Measurements from ENCODE around the gene KY. TPM values are rescaled to one million over a fixed set of nuclear protein-coding genes. Genes with fewer than 3 reads are reported as not detected.

The KY gene
- total and polyA plus RNA-seq, 2 donors (not counting 1 experiment from before 2014, with no cell fraction given): not detected

DNA sequence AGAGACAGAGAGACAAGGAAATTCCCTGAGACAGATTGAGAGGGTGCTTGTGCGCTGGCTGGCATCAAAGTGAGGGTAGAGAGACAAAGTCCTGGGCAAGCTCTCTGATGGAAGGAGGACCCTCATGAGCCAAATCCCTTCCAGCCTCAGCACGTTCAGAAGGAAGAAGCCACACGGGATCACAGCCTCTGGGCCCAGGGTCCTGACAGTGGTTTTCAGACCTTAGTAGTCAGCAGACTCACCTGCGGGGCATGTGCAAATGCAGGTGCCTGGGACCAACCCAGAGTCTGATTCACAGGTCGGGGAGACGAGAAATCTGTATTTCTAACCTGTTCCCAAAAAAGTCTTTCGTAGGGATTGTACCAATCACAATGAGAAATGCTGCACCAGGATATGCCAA is 15.2 kb upstream of the KY start:
- POLR2A ChIA-PET: no interaction called here
- Histone ChIP-seq H3K4me3 (ENCODE audit: control extremely low read depth in 1 of 5, extremely low read depth in 1 of 5, insufficient read depth in 1 of 5, low read depth in 2 of 5, low read length in 4 of 5) (no peak overlapping the region), H3K79me2 (ENCODE audit: control insufficient read depth, insufficient read depth, low read length) (no peaks in the 10 kb centered on the region), H4K20me1 (ENCODE audit: control insufficient read depth, insufficient read depth, low read length, poor library complexity, severe bottlenecking) (no peaks in the 10 kb centered on the region), H3K36me3 (replicated peaks in 1 of 2; ENCODE audit: control extremely low read depth in 1 of 2, control insufficient read depth in 1 of 2, extremely low read depth in 1 of 2, insufficient read depth in 2 of 2, low read length in 1 of 2) (no peaks in the 10 kb centered on the region), H3K4me2 (replicated peaks; ENCODE audit: low read depth, low read length, poor library complexity, severe bottlenecking) (no peak overlapping the region), H3K27me3 (replicated peaks in 1 of 4; ENCODE audit: control extremely low read depth in 1 of 4, control insufficient read depth in 3 of 4, insufficient read depth in 4 of 4, low read length in 3 of 4) (no peaks in the 10 kb centered on the region), H3K27ac (ENCODE audit: low read length in 2 of 2) (no peak overlapping the region), H2AFZ (ENCODE audit: insufficient read depth, low read depth, low read length, poor library complexity, severe bottlenecking) (no peak overlapping the region), H3K9me3 (ENCODE audit: control extremely low read depth in 1 of 3, control insufficient read depth in 2 of 3, insufficient read depth in 1 of 3, low read length in 2 of 3) (peaks cover 0 to 13% (median 0%) of the 10 kb centered on the region in 3 donors), H3K4me1 (ENCODE audit: control insufficient read depth in 2 of 2, insufficient read depth in 2 of 2, low read length in 2 of 2) (no peaks in the 10 kb centered on the region), H3K9ac (ENCODE audit: low read length) (no peak overlapping the region)
- no peak for DNase-seq
- no peak for TF ChIP-seq EZH2 (IDR thresholded peaks at IDR 0.05; ENCODE audit: borderline replicate concordance, insufficient read depth, low read depth, low read length, poor library complexity, severe bottlenecking)
- TF ChIP-seq, protein P1, sequence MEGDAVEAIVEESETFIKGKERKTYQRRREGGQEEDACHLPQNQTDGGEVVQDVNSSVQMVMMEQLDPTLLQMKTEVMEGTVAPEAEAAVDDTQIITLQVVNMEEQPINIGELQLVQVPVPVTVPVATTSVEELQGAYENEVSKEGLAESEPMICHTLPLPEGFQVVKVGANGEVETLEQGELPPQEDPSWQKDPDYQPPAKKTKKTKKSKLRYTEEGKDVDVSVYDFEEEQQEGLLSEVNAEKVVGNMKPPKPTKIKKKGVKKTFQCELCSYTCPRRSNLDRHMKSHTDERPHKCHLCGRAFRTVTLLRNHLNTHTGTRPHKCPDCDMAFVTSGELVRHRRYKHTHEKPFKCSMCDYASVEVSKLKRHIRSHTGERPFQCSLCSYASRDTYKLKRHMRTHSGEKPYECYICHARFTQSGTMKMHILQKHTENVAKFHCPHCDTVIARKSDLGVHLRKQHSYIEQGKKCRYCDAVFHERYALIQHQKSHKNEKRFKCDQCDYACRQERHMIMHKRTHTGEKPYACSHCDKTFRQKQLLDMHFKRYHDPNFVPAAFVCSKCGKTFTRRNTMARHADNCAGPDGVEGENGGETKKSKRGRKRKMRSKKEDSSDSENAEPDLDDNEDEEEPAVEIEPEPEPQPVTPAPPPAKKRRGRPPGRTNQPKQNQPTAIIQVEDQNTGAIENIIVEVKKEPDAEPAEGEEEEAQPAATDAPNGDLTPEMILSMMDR (IDR thresholded peaks at IDR 0.05): no peak
- no peak overlapping the region for H3K27ac Mint-ChIP-seq
- no peak for ATAC-seq (ENCODE audit: low read depth)
- H3K9me3 Mint-ChIP-seq (ENCODE audit: insufficient read depth): peaks cover 7% of the 10 kb centered on the region
- peaks cover 13% of the 10 kb centered on the region for H3K27me3 Mint-ChIP-seq
- WGBS (ENCODE audit: insufficient coverage): 93% methylated on average over 7 of the region's 7 CpGs
- no peak overlapping the region for H3K4me3 Mint-ChIP-seq
- intact Hi-C loops (cut with micrococcal nuclease): no loop called here
- no peaks in the 10 kb centered on the region for H3K4me1 Mint-ChIP-seq
- CTCF ChIA-PET: no interaction called here

DNA sequence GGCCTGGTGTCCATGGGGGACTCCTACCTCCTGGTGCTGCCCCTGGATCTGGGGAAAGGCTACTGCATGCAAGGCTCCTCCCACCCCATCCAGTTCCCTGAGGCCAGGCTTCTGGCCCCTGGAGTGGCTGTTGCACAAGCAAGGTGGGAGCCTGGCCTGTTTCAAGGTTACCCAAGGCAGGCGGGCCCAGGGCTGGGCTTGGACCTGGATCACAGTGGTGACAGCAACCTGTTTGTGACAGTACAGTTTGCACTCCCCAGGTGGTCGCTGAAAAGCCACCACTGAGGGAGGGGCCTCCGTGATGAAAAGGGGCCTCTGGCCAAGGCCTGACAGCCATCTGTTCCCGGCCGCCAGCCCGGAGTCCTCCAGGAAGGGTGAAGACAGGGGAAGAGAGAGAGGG is 14.4 kb upstream of the KY start:
- Histone ChIP-seq H2AFZ (ENCODE audit: insufficient read depth, low read depth, low read length, poor library complexity, severe bottlenecking) (no peak overlapping the region), H3K4me1 (ENCODE audit: control insufficient read depth in 2 of 2, insufficient read depth in 2 of 2, low read length in 2 of 2) (no peaks in the 10 kb centered on the region), H3K27ac (ENCODE audit: low read length in 2 of 2) (no peak overlapping the region), H3K27me3 (replicated peaks in 1 of 4; ENCODE audit: control extremely low read depth in 1 of 4, control insufficient read depth in 3 of 4, insufficient read depth in 4 of 4, low read length in 3 of 4) (no peaks in the 10 kb centered on the region), H4K20me1 (ENCODE audit: control insufficient read depth, insufficient read depth, low read length, poor library complexity, severe bottlenecking) (no peaks in the 10 kb centered on the region), H3K36me3 (replicated peaks in 1 of 2; ENCODE audit: control extremely low read depth in 1 of 2, control insufficient read depth in 1 of 2, extremely low read depth in 1 of 2, insufficient read depth in 2 of 2, low read length in 1 of 2) (no peaks in the 10 kb centered on the region), H3K9ac (ENCODE audit: low read length) (no peak overlapping the region), H3K4me2 (replicated peaks; ENCODE audit: low read depth, low read length, poor library complexity, severe bottlenecking) (no peak overlapping the region), H3K9me3 (ENCODE audit: control extremely low read depth in 1 of 3, control insufficient read depth in 2 of 3, insufficient read depth in 1 of 3, low read length in 2 of 3) (peaks cover 0 to 13% (median 0%) of the 10 kb centered on the region in 3 donors), H3K4me3 (ENCODE audit: control extremely low read depth in 1 of 5, extremely low read depth in 1 of 5, insufficient read depth in 1 of 5, low read depth in 2 of 5, low read length in 4 of 5) (no peak overlapping the region), H3K79me2 (ENCODE audit: control insufficient read depth, insufficient read depth, low read length) (no peaks in the 10 kb centered on the region)
- peaks cover 15% of the 10 kb centered on the region for H3K27me3 Mint-ChIP-seq
- intact Hi-C loops (cut with micrococcal nuclease): no loop called here
- H3K4me1 Mint-ChIP-seq: no peaks in the 10 kb centered on the region
- WGBS (ENCODE audit: insufficient coverage): 43% methylated on average over 1 of the region's 6 CpGs
- ChIA-PET CTCF (no interaction called here), POLR2A (no interaction called here)
- no peak overlapping the region for H3K27ac Mint-ChIP-seq
- H3K4me3 Mint-ChIP-seq: no peak overlapping the region
- H3K9me3 Mint-ChIP-seq (ENCODE audit: insufficient read depth): peaks cover 8% of the 10 kb centered on the region
- TF ChIP-seq EZH2 (IDR thresholded peaks at IDR 0.05; ENCODE audit: borderline replicate concordance, insufficient read depth, low read depth, low read length, poor library complexity, severe bottlenecking): no peak
- TF ChIP-seq, protein P1 (IDR thresholded peaks at IDR 0.05): no peak
- DNase-seq (no peak), ATAC-seq (ENCODE audit: low read depth) (no peak)

Data from B cell (primary cell).